22Rv1 (cell line): ENCODE data around the gene C4orf51.

Source experiments
- H3K27ac ChIP-seq: fragments of 450-650 bp; 2 replicates; pipeline ENCODE4 v1.5.1; 2017
- CTCF ChIP-seq: fragments of 450-650 bp; IDR thresholded peaks from 2 replicates; pipeline ENCODE4 v1.5.1; 2017; ENCODE audit warnings: mild to moderate bottlenecking
- ZFX ChIP-seq: fragments of 450-650 bp; IDR thresholded peaks from 2 replicates; pipeline ENCODE4 v1.6.1; 2017; ENCODE audit warnings: antibody characterized with exemption, borderline replicate concordance

Gene C4orf51

GRCh38 chr4:145743641-145744040, 63.7 kb downstream of the C4orf51 start:
- no peak overlapping the region for H3K27ac ChIP-seq
- TF ChIP-seq ZFX: no peak
- TF ChIP-seq CTCF: no peak

GRCh38 chr4:145755802-145756201, 75.9 kb downstream of the C4orf51 start:
- no peak overlapping the region for H3K27ac ChIP-seq
- TF ChIP-seq ZFX: no peak
- no peak for TF ChIP-seq CTCF

- TF ChIP-seq ZFX (no peak), CTCF (no peak)
- no peak overlapping the region for H3K27ac ChIP-seq
These were observed 76.3 kb downstream of the C4orf51 start for GRCh38 chr4:145756244-145756643.

- H3K27ac ChIP-seq: no peak overlapping the region
- no peak for TF ChIP-seq CTCF
- no peak for TF ChIP-seq ZFX
These were observed 77.2 kb downstream of the C4orf51 start for GRCh38 chr4:145757188-145757587.

- no peak overlapping the region for H3K27ac ChIP-seq
- TF ChIP-seq CTCF: no peak
- no peak for TF ChIP-seq ZFX
These were observed 80.2 kb downstream of the C4orf51 start for GRCh38 chr4:145760176-145760575.

GRCh38 chr4:145760961-145761929, 81.3 kb downstream of the C4orf51 start:
- TF ChIP-seq ZFX (no peak), CTCF (no peak)
- H3K27ac ChIP-seq: no peak overlapping the region

- TF ChIP-seq ZFX (no peak), CTCF (no peak)
These were observed 82.8 kb downstream of the C4orf51 start for GRCh38 chr4:145762719-145763118.

More at GRCh38 chr4:145762719-145763118, 82.8 kb downstream of the C4orf51 start:
- H3K27ac ChIP-seq: no peak overlapping the region
